ENCODE data around the gene C3orf22.

GRCh38 chr3:126540951-126541627 lies 17.6 kb downstream of the C3orf22 start:
- TF ChIP-seq GATA2 (IDR thresholded peaks at IDR 0.05; ENCODE audit: low read depth, low read length), result no peak
- TF ChIP-seq GATA3 (IDR thresholded peaks at IDR 0.05; ENCODE audit: low read depth, low read length), result no peak
